ENCODE measurements around the gene ENDOV.

ENDOV gene

DNA sequence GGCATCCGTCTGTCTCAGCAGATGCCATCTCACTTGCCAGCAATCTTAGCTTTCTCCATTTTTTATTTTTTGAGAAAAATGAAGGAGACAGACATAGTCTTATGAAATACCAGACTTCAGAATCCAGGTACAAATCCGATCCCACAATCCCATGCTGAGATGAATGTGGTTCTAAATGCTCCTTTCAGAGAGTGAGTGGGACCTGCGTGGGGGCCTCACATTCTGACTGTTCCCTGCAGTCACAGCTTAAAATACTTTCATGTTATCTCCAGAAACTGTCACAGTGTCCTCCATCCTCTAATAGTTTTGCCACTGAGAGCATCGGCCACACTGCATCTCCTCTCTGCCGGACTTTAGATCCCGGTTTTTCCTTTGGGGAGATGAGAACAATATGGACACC is 34.9 kb upstream of the ENDOV start:
- no peak overlapping the region for H3K27ac ChIP-seq (ENCODE audit: low read depth, low read length)
- H3K27me3 ChIP-seq (ENCODE audit: control insufficient read depth in 1 of 2, insufficient read depth in 2 of 2, low read length in 2 of 2), result no peaks in the 10 kb centered on the region
- H3K9me3 ChIP-seq (ENCODE audit: low read length), result no peaks in the 10 kb centered on the region
- no peak overlapping the region for H3K4me3 ChIP-seq (ENCODE audit: low read depth in 1 of 2, low read length in 2 of 2)
- H3K36me3 ChIP-seq (ENCODE audit: insufficient read depth, low read length), result peaks cover 87% of the 10 kb centered on the region
- H3K9ac ChIP-seq (ENCODE audit: low read length), result no peak overlapping the region
- H3K4me1 ChIP-seq (ENCODE audit: insufficient read depth, low read length), result no peaks in the 10 kb centered on the region

DNA sequence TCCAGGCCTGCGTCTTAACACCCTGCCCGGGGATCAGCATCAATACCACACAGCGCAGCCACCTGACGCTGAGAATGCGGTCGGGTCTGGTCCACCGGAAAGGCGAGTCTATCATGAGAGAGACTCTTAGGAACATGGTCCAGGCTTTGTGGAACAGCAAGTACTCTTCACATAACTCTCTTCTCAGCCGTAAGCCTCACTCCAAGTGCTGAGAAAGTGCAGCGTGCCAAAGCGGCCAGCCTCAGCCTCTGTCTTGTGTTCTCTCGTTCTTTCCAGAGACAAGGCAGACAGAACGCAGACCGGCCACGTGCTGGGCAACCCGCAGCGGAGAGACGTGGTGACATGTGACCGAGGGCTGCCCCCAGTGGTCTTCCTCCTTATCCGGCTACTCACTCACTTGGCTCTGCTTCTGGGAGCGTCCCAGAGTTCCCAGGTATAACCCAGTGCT is 34.4 kb upstream of the ENDOV start:
- Histone ChIP-seq H3K36me3 (ENCODE audit: insufficient read depth, low read length) (peaks cover 87% of the 10 kb centered on the region), H3K4me1 (ENCODE audit: insufficient read depth, low read length) (no peaks in the 10 kb centered on the region), H3K4me3 (ENCODE audit: low read depth in 1 of 2, low read length in 2 of 2) (no peak overlapping the region)

DNA sequence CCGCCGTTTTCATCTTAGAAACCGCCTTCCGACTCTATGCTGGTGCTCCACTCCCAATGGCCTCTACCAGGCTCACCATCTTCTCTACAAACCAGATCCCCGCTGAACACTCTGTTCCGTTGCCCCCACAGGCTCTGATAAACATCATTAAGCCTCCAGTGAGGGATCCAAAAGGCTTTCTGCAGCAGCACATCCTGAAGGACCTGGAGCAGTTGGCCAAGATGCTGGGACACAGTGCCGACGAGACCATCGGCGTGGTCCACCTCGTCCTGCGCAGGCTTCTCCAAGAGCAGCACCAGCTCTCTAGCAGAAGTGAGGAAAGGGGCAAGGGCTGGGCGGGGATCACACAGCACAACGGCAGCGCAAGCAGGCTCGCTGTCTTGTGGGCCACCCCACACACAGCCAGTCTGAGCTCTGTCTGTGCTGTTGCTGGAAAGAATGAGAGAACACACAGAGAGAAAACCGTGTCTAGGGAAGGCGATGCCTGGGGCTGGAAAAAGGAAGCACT is 33.5 kb upstream of the ENDOV start:
- no peaks in the 10 kb centered on the region for H3K4me1 ChIP-seq (ENCODE audit: insufficient read depth, low read length)
- H3K27ac ChIP-seq (ENCODE audit: low read depth, low read length), result no peak overlapping the region
- no peaks in the 10 kb centered on the region for H3K27me3 ChIP-seq (ENCODE audit: control insufficient read depth in 1 of 2, insufficient read depth in 2 of 2, low read length in 2 of 2)
- no peak overlapping the region for H3K9ac ChIP-seq (ENCODE audit: low read length)
- no peak overlapping the region for H3K4me3 ChIP-seq (ENCODE audit: low read depth in 1 of 2, low read length in 2 of 2)
- no peaks in the 10 kb centered on the region for H3K9me3 ChIP-seq (ENCODE audit: low read length)
- peaks cover 87% of the 10 kb centered on the region for H3K36me3 ChIP-seq (ENCODE audit: insufficient read depth, low read length)

More for the DNA sequence above, 34.4 kb upstream of the ENDOV start:
- Histone ChIP-seq H3K27ac (ENCODE audit: low read depth, low read length) (no peak overlapping the region), H3K27me3 (ENCODE audit: control insufficient read depth in 1 of 2, insufficient read depth in 2 of 2, low read length in 2 of 2) (no peaks in the 10 kb centered on the region), H3K9ac (ENCODE audit: low read length) (no peak overlapping the region), H3K9me3 (ENCODE audit: low read length) (no peaks in the 10 kb centered on the region)

DNA sequence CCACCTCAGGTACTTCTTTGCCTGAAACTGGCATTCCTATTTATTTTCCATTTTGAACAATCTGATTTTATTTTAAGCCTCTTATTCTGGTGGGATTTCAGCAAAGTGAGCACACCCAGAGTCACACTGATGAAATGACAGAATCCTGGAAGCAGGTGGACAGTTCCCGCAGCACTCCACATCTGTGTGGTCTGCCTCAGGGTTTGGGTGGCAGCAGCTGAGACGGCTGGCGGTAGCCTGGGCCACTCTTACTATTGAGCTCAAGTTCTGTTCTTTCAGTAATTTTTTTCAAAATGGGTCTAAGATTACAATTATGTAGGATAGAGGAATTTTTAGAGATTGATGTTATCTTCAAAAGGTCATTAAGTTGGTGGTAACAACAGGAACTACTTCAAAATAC is 32.5 kb upstream of the ENDOV start:
- Histone ChIP-seq H3K27ac (ENCODE audit: low read depth, low read length) (no peak overlapping the region), H3K36me3 (ENCODE audit: insufficient read depth, low read length) (peaks cover 85% of the 10 kb centered on the region), H3K4me1 (ENCODE audit: insufficient read depth, low read length) (no peaks in the 10 kb centered on the region), H3K4me3 (ENCODE audit: low read depth in 1 of 2, low read length in 2 of 2) (no peak overlapping the region), H3K27me3 (ENCODE audit: control insufficient read depth in 1 of 2, insufficient read depth in 2 of 2, low read length in 2 of 2) (no peaks in the 10 kb centered on the region), H3K9ac (ENCODE audit: low read length) (no peak overlapping the region), H3K9me3 (ENCODE audit: low read length) (no peaks in the 10 kb centered on the region)

GRCh38 chr17:80382956-80383355 is 32.0 kb upstream of the ENDOV start:
- Histone ChIP-seq H3K9ac (ENCODE audit: low read length) (no peak overlapping the region), H3K27me3 (ENCODE audit: control insufficient read depth in 1 of 2, insufficient read depth in 2 of 2, low read length in 2 of 2) (no peaks in the 10 kb centered on the region), H3K27ac (ENCODE audit: low read depth, low read length) (no peak overlapping the region), H3K4me1 (ENCODE audit: insufficient read depth, low read length) (no peaks in the 10 kb centered on the region), H3K36me3 (ENCODE audit: insufficient read depth, low read length) (peaks cover 85% of the 10 kb centered on the region), H3K4me3 (ENCODE audit: low read depth in 1 of 2, low read length in 2 of 2) (no peak overlapping the region), H3K9me3 (ENCODE audit: low read length) (no peaks in the 10 kb centered on the region)

- no peaks in the 10 kb centered on the region for H3K4me1 ChIP-seq (ENCODE audit: insufficient read depth, low read length)
- no peak overlapping the region for H3K27ac ChIP-seq (ENCODE audit: low read depth, low read length)
- H3K36me3 ChIP-seq (ENCODE audit: insufficient read depth, low read length), result peaks cover 90% of the 10 kb centered on the region
- H3K9ac ChIP-seq (ENCODE audit: low read length), result no peak overlapping the region
- no peaks in the 10 kb centered on the region for H3K9me3 ChIP-seq (ENCODE audit: low read length)
- no peaks in the 10 kb centered on the region for H3K27me3 ChIP-seq (ENCODE audit: control insufficient read depth in 1 of 2, insufficient read depth in 2 of 2, low read length in 2 of 2)
- no peak overlapping the region for H3K4me3 ChIP-seq (ENCODE audit: low read depth in 1 of 2, low read length in 2 of 2)
Measured at GRCh38 chr17:80384078-80384960, 30.6 kb upstream of the ENDOV start.

DNA sequence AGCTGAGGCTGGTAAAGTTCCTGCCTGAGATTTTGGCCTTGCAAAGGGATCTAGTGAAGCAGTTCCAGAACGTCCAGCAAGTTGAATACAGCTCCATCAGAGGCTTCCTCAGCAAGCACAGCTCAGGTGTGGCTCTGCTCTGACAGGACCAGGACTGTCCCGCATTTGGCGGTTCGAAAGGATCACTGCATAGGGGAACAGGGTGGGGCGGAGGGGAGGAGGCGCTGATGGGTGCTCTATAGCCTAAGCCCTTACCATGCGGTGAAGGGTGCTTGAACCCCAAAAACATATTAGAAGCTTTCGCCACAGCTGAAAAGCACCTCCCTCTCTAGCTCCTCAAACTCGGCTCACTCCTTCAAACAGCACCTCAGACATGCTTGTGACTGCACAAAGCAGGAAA is 29.9 kb upstream of the ENDOV start:
- no peak overlapping the region for H3K4me3 ChIP-seq (ENCODE audit: low read depth in 1 of 2, low read length in 2 of 2)
- H3K9ac ChIP-seq (ENCODE audit: low read length), result no peak overlapping the region
- H3K36me3 ChIP-seq (ENCODE audit: insufficient read depth, low read length), result peaks cover 90% of the 10 kb centered on the region

GRCh38 chr17:80386341-80386740 is 28.6 kb upstream of the ENDOV start:
- no peaks in the 10 kb centered on the region for H3K27me3 ChIP-seq (ENCODE audit: control insufficient read depth in 1 of 2, insufficient read depth in 2 of 2, low read length in 2 of 2)
- no peak overlapping the region for H3K9ac ChIP-seq (ENCODE audit: low read length)
- no peaks in the 10 kb centered on the region for H3K9me3 ChIP-seq (ENCODE audit: low read length)
- no peaks in the 10 kb centered on the region for H3K4me1 ChIP-seq (ENCODE audit: insufficient read depth, low read length)
- no peak overlapping the region for H3K27ac ChIP-seq (ENCODE audit: low read depth, low read length)
- no peak overlapping the region for H3K4me3 ChIP-seq (ENCODE audit: low read depth in 1 of 2, low read length in 2 of 2)
- peaks cover 81% of the 10 kb centered on the region for H3K36me3 ChIP-seq (ENCODE audit: insufficient read depth, low read length)

More for the DNA sequence above, 29.9 kb upstream of the ENDOV start:
- H3K27me3 ChIP-seq (ENCODE audit: control insufficient read depth in 1 of 2, insufficient read depth in 2 of 2, low read length in 2 of 2), result no peaks in the 10 kb centered on the region
- H3K9me3 ChIP-seq (ENCODE audit: low read length), result no peaks in the 10 kb centered on the region
- no peak overlapping the region for H3K27ac ChIP-seq (ENCODE audit: low read depth, low read length)
- no peaks in the 10 kb centered on the region for H3K4me1 ChIP-seq (ENCODE audit: insufficient read depth, low read length)

DNA sequence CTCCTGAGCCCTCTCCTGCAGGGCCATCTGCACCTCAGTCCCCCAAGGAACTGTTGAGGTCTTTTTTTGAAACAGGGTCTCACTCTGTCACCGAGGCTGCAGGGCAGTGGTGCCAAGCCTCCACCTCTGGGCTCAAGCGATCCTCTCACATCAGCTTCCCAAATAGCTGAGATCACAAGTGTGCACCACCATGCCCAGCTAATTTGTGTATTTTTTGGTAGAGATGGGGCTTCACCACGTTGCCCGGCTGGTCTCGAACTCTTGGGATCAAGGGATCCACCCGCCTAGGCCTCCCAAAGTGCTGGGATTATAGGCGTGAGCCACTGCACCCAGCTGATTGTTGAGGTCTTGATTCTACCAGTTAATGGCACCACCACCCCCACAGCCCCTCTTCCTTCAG is 27.9 kb upstream of the ENDOV start:
- no peak overlapping the region for H3K9ac ChIP-seq (ENCODE audit: low read length)
- H3K36me3 ChIP-seq (ENCODE audit: insufficient read depth, low read length), result peaks cover 78% of the 10 kb centered on the region
- H3K9me3 ChIP-seq (ENCODE audit: low read length), result no peaks in the 10 kb centered on the region
- no peaks in the 10 kb centered on the region for H3K4me1 ChIP-seq (ENCODE audit: insufficient read depth, low read length)
- H3K27me3 ChIP-seq (ENCODE audit: control insufficient read depth in 1 of 2, insufficient read depth in 2 of 2, low read length in 2 of 2), result no peaks in the 10 kb centered on the region
- H3K4me3 ChIP-seq (ENCODE audit: low read depth in 1 of 2, low read length in 2 of 2), result no peak overlapping the region
- H3K27ac ChIP-seq (ENCODE audit: low read depth, low read length), result no peak overlapping the region

DNA sequence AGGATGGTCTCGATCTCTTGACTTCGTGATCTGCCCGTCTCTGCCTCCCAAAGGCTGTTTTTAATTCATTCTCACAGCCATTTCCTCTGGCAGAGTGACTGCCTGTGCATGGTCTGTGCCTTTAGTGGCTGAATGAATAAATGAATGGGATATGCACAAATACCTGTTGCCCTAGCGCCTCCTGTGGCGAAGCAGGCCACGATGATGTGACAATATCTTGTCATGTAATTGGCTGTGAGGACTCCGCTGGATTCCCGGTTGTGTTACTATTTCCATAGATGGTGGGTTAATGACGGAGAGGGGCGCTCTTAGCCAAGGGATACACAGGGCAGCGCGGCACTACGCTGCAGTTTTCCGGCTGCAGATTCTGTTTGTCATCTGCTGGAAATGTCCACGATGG is 26.8 kb upstream of the ENDOV start:
- H3K36me3 ChIP-seq (ENCODE audit: insufficient read depth, low read length), result peaks cover 82% of the 10 kb centered on the region
- no peaks in the 10 kb centered on the region for H3K4me1 ChIP-seq (ENCODE audit: insufficient read depth, low read length)
- H3K4me3 ChIP-seq (ENCODE audit: low read depth in 1 of 2, low read length in 2 of 2), result no peak overlapping the region
- no peak overlapping the region for H3K27ac ChIP-seq (ENCODE audit: low read depth, low read length)
- H3K27me3 ChIP-seq (ENCODE audit: control insufficient read depth in 1 of 2, insufficient read depth in 2 of 2, low read length in 2 of 2), result no peaks in the 10 kb centered on the region
- no peaks in the 10 kb centered on the region for H3K9me3 ChIP-seq (ENCODE audit: low read length)
- H3K9ac ChIP-seq (ENCODE audit: low read length), result no peak overlapping the region

DNA sequence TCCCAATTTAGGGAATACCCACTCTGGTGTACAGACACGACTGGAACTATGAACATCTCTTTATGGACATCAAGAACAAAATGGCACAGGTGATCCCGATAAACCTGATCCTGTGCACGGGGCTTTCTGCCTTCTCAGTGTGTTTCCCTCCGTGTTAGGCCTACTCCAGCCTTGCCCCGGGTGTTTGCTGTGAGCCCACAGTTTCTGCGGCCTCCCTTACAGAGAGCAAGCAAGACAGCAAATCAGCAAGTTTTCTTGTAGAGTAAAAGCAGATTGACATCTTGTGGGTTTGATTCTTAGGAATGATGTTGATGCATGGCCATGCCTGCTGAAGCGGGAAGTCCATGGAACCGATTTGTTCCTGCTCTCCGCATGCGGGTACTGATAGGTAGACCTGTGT is 26.4 kb upstream of the ENDOV start:
- H3K4me3 ChIP-seq (ENCODE audit: low read depth in 1 of 2, low read length in 2 of 2), result no peak overlapping the region
- H3K27ac ChIP-seq (ENCODE audit: low read depth, low read length), result no peak overlapping the region
- no peaks in the 10 kb centered on the region for H3K27me3 ChIP-seq (ENCODE audit: control insufficient read depth in 1 of 2, insufficient read depth in 2 of 2, low read length in 2 of 2)
- no peaks in the 10 kb centered on the region for H3K9me3 ChIP-seq (ENCODE audit: low read length)
- no peaks in the 10 kb centered on the region for H3K4me1 ChIP-seq (ENCODE audit: insufficient read depth, low read length)
- H3K9ac ChIP-seq (ENCODE audit: low read length), result no peak overlapping the region
- H3K36me3 ChIP-seq (ENCODE audit: insufficient read depth, low read length), result peaks cover 82% of the 10 kb centered on the region
